Stimulated activated CD4-positive, alpha-beta T cell treated with anti-CD3 and anti-CD28 coated beads, TNF-alpha, amount 100 ng/mL, for 4 hours (primary cell): ENCODE data around the gene ROCK1.
"Not testable (repeated sequence)": the region's sequence is repeated elsewhere in the genome, so short reads cannot be mapped to it uniquely, and the experiment has no call there.

Source experiments
- DNase-seq, 3 experiments: peaks; one replicate each; pipeline ENCODE4 v3.0.0-alpha.2; 2020; ENCODE audit warnings: low read depth in 3 of 3

Gene ROCK1

DNA sequence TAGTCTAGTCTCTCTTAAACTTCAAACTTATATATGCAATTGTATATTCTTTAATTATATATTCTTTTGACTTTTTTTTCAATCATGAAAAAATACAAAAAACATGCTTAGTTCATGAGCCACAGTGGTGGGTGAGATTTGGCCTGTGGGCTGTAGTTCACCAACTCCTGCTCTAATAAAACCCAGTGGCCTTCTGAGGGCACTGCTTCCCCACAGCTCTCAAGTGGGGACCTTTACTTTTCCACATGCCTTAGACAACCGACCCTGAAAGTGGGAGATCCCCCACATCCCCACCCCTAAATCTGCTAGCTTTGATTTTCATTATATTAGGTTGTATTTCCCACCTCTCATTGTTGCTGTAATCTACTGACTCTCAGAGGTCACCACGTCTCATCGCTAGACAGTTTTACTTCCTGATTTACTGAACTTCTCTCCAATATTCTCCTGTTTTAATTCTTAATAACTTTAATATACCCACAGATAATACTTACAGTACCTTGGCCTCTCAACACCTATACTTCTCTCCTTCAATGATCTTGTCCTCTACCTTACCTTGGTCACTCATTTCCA lies 57.3 kb downstream of the ROCK1 start:
- no peak for DNase-seq

- no peak for DNase-seq
These were observed 58.5 kb downstream of the ROCK1 start for GRCh38 chr18:21053127-21053526.

GRCh38 chr18:21052385-21052784 lies 59.2 kb downstream of the ROCK1 start:
- DNase-seq = no peak

DNA sequence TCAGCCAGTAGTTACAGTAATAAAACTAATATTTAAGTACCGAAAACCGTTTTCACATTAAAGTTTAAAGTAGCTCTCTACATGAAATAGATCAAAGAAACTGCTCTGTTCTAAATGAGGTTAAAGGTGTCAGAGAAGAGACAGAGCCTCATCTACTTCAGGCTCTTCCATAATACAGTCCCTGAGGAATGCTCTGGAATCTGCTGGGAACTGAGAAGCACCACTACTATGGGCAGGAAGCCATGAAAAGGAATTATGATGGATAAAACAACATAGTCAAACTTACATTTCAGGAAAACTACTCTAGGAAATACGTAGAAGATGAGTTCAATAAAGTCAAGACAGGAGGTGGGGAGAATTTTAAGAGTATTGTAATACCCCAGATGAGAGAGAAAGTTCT lies 60.0 kb downstream of the ROCK1 start:
- no peak for DNase-seq

DNA sequence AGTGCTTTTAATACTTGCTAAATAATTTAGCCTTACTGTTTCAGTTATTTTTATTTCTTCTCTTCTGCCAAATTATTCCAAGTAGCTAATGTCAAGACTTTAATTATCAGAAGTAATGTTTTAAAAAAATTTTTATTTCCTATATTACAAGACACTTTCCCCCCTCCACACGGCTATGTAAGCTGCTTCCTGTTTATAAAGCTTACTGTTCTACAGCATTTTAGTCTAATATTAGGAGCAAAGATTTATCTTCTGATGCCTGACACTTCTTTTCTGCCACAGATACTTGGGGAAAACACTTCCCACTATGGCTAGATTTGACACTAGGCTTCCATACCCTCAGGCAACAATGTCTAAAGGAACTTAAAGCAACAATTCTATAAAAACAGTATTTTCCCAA lies 62.3 kb downstream of the ROCK1 start:
- DNase-seq = no peak

- DNase-seq = no peak
These were observed 64.5 kb downstream of the ROCK1 start for GRCh38 chr18:21047126-21047525.

DNA sequence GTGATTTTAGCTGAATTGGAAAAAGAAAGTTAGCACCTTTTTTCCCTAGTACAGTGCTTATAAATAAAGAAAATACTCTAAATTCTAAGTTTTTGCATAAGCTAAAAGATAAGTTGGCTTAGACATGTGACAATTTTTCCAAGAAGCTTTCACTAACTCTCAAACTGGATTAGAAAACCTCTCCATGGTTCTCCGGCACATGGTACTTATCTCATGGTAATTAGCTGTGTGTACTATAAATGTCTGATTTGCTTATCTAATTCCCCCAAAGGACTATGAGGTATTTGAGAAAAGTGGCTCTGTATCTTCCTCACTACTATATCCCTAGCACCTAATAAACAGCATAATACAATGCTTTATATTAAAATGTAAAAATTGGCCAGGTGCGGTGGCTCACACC lies 71.1 kb downstream of the ROCK1 start:
- DNase-seq = no peak

- DNase-seq = no peak
These were observed 73.4 kb downstream of the ROCK1 start for GRCh38 chr18:21038201-21038600.

- DNase-seq = no peak
These were observed 79.8 kb downstream of the ROCK1 start for GRCh38 chr18:21031845-21032244.

DNA sequence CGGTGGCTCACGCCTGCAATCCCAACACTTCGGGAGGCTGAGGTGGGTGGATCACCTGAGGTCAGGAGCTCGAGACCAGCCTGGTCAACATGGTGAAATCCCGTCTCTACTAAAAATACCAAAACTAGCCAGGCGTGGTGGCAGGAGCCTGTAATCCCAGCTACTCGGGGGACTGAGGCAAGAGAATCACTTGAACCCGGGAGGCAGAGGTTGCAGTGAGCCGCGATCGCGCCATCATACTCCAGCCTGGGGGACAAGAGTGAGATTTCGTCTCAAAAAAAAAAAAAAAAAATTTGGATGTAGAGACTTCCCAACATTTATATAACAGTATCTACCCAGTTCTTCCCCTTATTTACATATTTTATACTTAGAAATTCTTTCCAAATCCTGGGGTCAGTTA lies 93.4 kb downstream of the ROCK1 start:
- not testable (repeated sequence) for DNase-seq

DNA sequence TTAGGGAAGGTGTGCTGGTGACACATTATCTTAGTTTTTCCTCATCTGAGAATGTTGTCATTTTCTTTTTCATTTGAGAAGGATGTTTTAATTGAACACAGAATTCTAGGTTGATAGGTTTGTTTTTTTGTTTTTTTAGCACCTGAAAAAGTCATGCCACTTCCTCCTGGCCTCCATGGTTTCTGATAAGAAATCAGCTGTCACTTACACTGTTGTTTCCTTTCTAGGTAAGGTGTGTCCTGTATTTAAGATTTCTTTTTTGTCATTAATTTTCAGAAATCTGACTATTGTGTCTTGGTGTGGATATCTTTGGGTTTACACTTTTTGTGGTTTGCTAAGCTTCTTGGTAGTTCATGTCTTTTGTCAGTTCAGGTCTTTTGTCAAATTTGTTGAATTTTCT lies 99.3 kb downstream of the ROCK1 start:
- DNase-seq = no peak

GRCh38 chr18:21004726-21005125 lies 106.9 kb downstream of the ROCK1 start:
- DNase-seq = no peak

DNA sequence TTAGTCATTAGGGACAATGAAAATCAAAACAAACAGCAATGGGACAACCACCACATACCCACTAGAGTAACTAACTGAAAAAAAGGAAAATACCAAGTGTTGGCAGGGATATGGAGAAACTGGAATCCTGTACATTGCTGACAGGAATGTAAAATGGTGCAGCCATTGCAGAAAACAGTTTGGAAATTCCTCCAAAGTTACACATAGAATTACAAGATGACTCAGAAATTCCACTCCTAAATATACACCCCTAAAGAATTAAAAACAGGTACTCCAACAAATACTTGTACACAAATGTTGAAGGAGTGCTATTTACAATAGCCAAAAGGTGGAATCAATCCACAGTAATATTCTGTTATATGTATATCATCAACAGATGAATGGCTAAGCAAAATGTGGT lies 110.9 kb downstream of the ROCK1 start:
- DNase-seq = no peak

DNA sequence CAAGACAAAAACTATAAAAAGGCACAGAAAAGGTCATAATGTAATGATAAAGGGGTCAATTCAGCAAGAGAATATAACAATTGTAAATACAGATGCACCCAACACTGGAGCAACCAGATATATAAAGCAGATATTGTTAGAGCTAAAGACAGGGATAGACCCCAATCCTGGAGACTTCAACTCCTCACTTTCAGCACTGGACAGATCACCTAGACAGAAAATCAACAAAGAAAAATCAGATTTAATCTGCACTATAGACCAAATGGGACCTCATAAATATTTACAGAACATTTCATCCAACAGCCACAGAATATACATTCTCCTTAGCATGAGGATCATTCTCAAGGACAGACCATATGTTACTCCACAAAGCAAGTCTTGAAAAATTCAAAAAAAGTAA lies 114.2 kb downstream of the ROCK1 start:
- no peak for DNase-seq

DNA sequence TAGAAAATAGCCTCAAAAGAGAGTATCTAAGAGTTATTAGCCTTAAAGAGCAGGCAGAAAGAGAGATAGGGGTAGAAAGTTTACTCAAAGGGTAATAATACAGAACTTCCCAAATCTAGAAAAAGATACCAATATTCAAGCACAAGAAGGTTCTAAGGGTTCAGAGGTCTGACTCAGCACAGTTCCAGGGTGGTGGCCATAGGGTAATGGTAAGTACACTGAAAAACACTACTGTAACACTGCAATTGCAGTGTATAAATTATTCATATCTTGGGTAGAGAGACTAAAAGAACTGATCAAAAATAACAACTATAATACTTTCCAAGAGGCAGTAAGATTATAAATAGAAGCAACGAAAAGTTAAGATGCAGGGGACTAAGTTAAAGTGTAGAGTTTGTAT lies 115.2 kb downstream of the ROCK1 start:
- DNase-seq = no peak

GRCh38 chr18:20988726-20989125 lies 122.9 kb downstream of the ROCK1 start:
- DNase-seq = no peak

GRCh38 chr18:20975077-20975476 lies 136.5 kb downstream of the ROCK1 start:
- no peak for DNase-seq

DNA sequence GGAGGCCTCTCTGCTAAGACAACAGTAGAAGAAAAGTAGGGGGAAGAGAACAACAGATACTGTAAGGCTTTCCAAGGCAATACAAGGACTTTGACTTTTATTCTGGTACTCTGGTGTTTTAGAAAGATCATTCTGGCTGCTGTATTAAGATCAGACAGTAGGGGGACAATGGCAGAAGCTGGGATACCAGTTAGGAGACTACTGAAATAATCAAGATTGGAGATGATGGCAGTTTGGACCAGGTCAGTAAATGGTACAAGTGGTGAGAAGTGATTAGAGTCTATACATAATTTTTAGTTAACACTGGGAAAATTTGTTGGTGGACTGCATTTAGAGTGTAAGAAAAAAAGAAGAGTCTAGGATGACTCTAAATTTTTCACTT lies 139.7 kb downstream of the ROCK1 start:
- DNase-seq = no peak

DNA sequence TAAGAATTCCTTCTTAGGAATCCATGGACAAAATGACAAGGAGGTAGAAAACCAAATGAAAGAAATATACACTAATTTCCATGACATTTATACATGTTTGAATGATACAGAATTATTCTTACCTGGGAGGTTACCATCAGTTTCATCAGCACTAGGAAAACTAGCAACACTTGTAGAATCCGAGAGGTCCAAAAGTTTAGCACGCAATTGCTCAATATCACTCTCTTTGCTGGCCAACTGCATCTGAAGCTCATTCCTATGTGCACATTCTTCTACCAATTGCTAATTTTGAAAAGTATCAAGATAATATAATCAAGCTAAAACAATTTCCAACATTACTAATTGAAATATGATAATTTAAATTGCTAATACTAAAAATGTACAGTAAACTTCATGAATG lies 144.8 kb downstream of the ROCK1 start:
- no peak for DNase-seq

DNA sequence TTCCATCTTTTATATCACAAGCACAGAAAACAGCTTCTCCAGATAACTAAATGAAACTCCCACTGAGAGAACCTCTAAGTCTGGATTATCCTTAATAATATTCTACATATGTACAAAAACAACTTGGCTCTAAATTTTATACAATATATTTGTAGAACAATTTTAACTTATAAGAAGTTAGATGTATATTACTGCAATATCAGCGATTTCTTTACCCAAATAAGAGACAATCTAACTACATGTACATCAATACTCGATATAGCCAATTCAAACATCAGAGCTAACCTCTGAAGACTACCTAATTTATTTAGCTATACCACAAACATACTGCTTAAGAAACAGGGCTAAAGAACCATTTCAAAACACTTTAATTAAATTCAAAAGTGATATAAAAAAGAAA lies 148.6 kb downstream of the ROCK1 start:
- DNase-seq = no peak

DNA sequence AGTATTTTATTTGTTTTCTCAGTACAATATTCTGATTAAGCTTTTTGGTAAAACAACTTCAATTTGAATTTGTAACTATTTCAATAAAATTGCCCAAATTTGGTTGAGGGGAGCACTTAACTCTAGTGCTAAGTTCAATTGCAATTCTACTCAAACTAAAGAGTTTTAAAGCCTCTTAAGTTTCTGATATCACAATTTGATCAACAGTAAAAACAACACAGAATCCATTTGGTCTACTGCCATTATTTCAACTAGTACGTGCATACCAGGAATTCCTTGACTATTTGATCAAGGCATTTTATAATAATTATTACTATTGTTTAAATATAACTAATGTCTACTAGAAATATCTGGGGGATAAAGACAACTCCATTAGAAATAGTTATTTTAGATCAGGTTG lies 150.9 kb downstream of the ROCK1 start:
- DNase-seq = no peak

DNA sequence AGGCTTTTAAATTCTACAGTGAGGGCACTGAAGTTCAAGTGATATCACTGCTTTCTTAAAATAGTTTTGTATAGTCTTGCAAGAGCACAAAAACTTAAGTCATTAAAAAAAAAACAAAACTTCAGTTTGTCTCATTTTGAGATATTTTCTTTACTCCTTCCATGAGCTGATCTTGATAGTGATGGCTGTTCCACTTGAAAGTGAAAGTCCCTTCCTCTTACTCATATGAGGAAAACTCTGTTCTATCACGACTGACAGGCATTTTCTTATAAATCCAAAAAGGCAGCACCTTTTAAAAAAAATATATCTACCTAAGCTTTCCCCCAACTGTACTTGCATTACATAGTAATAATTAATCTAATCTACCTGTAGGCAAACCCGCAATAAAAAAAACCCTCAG lies 160.8 kb downstream of the ROCK1 start:
- not testable (repeated sequence) for DNase-seq
